Measurements from ENCODE around the gene CDKAL1.
"Not testable (repeated sequence)": the region's sequence is repeated elsewhere in the genome, so short reads cannot be mapped to it uniquely, and the experiment has no call there.

CDKAL1 gene

DNA sequence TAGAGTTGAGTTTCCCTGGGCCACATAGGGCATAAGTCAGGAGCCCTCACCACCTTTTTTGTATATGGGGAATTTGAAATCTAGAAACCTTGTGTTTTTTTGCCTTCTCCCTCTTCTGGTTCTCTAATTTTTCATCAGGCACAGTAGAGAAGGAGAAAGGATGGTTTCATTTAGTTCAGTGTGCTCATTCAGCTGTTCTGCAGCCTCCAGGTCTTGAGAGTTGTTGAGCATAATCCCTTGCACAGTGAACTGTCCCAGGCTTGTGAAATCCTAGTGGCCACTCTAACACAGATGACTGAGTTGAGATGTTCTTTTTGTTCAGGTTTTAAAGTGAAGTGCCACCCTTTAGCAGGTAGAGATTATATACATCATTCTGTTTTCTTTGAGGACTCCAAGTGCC, 183.5 kb downstream of the CDKAL1 start:
- Histone ChIP-seq H4K20me1 (ENCODE audit: insufficient read depth, low read length, poor library complexity, severe bottlenecking) (no peaks in the 10 kb centered on the region), H3K9me2 (replicated peaks; ENCODE audit: low read depth, low read length) (no peaks in the 10 kb centered on the region)
- TF ChIP-seq CTCF (conservative IDR thresholded peaks at IDR 0.05; ENCODE audit: low read length) = no peak
- TF ChIP-seq EZH2phosphoT487 (IDR thresholded peaks at IDR 0.05; ENCODE audit: borderline replicate concordance) = no peak

GRCh38 chr6:20718705-20719653, 184.7 kb downstream of the CDKAL1 start:
- Histone ChIP-seq H3K4me2 (ENCODE audit: low read depth, low read length, poor library complexity, severe bottlenecking) (peak overlapping the region; percentile 64), H3K9me3 (ENCODE audit: insufficient read depth, low read depth, low read length) (no peaks in the 10 kb centered on the region), H3K79me2 (ENCODE audit: insufficient read depth, low read length) (peaks cover 68% of the 10 kb centered on the region), H3F3A (ENCODE audit: low read depth) (no peaks in the 10 kb centered on the region), H4K20me1 (ENCODE audit: insufficient read depth, low read length, poor library complexity, severe bottlenecking) (no peaks in the 10 kb centered on the region), H3K27me3 (ENCODE audit: insufficient read depth, low read length, poor library complexity, severe bottlenecking) (no peaks in the 10 kb centered on the region), H3K9me2 (replicated peaks; ENCODE audit: low read depth, low read length) (no peaks in the 10 kb centered on the region), H3K36me3 (ENCODE audit: insufficient read depth, low read length) (peaks cover 6% of the 10 kb centered on the region; the same call in 1 of the 2 replicates), H2AFZ (ENCODE audit: low read length) (no peak overlapping the region), H3K9ac (ENCODE audit: low read depth, low read length, poor library complexity, severe bottlenecking) (peak overlapping the region; percentile 42), H3K4me1 (ENCODE audit: insufficient read depth, low read length, poor library complexity, severe bottlenecking) (peaks cover 50% of the 10 kb centered on the region), H3K4me3 (ENCODE audit: low read length, poor library complexity, severe bottlenecking) (peak overlapping the region; percentile 28)
- peak; percentile 38 for TF ChIP-seq CTCF (conservative IDR thresholded peaks at IDR 0.05; ENCODE audit: low read length)
- TF ChIP-seq EZH2phosphoT487 (IDR thresholded peaks at IDR 0.05; ENCODE audit: borderline replicate concordance) = no peak

More for the DNA sequence above, 183.5 kb downstream of the CDKAL1 start:
- Histone ChIP-seq H3K9me3 (ENCODE audit: insufficient read depth, low read depth, low read length) (no peaks in the 10 kb centered on the region), H3F3A (ENCODE audit: low read depth) (0 out of 2 replicates have a peak, but pooled peaks cover 4% of the 10 kb centered on the region), H3K4me3 (ENCODE audit: low read length, poor library complexity, severe bottlenecking) (no peak overlapping the region), H3K36me3 (ENCODE audit: insufficient read depth, low read length) (no peaks in the 10 kb centered on the region), H3K4me1 (ENCODE audit: insufficient read depth, low read length, poor library complexity, severe bottlenecking) (peaks cover 50% of the 10 kb centered on the region), H3K4me2 (ENCODE audit: low read depth, low read length, poor library complexity, severe bottlenecking) (peak overlapping the region; percentile 32), H2AFZ (ENCODE audit: low read length) (no peak overlapping the region), H3K9ac (ENCODE audit: low read depth, low read length, poor library complexity, severe bottlenecking) (peak overlapping the region; percentile 42), H3K27me3 (ENCODE audit: insufficient read depth, low read length, poor library complexity, severe bottlenecking) (no peaks in the 10 kb centered on the region), H3K79me2 (ENCODE audit: insufficient read depth, low read length) (peaks cover 59% of the 10 kb centered on the region)

DNA sequence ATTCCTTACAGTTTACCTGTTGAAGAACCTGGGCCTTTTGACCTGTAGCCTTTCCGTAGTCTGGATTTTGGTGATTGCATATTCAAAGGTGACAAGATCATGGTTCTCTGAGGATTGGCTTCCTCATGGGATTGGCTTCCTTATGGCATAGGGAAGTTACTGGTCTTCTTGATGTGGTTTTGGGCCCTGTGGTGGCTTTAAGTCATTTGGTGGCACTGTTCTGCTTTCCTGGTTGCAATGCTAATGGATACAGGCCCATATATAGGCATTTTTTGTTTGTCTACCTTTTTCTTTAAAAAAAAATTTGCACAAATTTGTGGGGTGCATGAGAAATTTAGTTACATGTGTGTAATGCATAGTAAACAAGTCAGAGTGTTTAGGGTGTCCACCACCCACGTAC, 185.7 kb downstream of the CDKAL1 start:
- H3K4me2 ChIP-seq (ENCODE audit: low read depth, low read length, poor library complexity, severe bottlenecking) = peak overlapping the region; percentile 64
- no peaks in the 10 kb centered on the region for H3K27me3 ChIP-seq (ENCODE audit: insufficient read depth, low read length, poor library complexity, severe bottlenecking)
- H3K4me1 ChIP-seq (ENCODE audit: insufficient read depth, low read length, poor library complexity, severe bottlenecking) = peaks cover 50% of the 10 kb centered on the region
- H3K4me3 ChIP-seq (ENCODE audit: low read length, poor library complexity, severe bottlenecking) = peak overlapping the region; percentile 2
- peaks cover 68% of the 10 kb centered on the region for H3K79me2 ChIP-seq (ENCODE audit: insufficient read depth, low read length)
- H3K36me3 ChIP-seq (ENCODE audit: insufficient read depth, low read length) = peaks cover 6% of the 10 kb centered on the region; the same call in 1 of the 2 replicates
- no peaks in the 10 kb centered on the region for H3F3A ChIP-seq (ENCODE audit: low read depth)
- no peak overlapping the region for H2AFZ ChIP-seq (ENCODE audit: low read length)
- no peaks in the 10 kb centered on the region for H4K20me1 ChIP-seq (ENCODE audit: insufficient read depth, low read length, poor library complexity, severe bottlenecking)
- peak overlapping the region; percentile 17 for H3K9ac ChIP-seq (ENCODE audit: low read depth, low read length, poor library complexity, severe bottlenecking)
- TF ChIP-seq CTCF (conservative IDR thresholded peaks at IDR 0.05; ENCODE audit: low read length) = 0 out of 2 replicates have a peak, but pooled peaks have one; percentile 11
- no peak for TF ChIP-seq EZH2phosphoT487 (IDR thresholded peaks at IDR 0.05; ENCODE audit: borderline replicate concordance)
- no peaks in the 10 kb centered on the region for H3K9me3 ChIP-seq (ENCODE audit: insufficient read depth, low read depth, low read length)
- H3K9me2 ChIP-seq (replicated peaks; ENCODE audit: low read depth, low read length) = no peaks in the 10 kb centered on the region

GRCh38 chr6:20721121-20721520, 186.9 kb downstream of the CDKAL1 start:
- not testable (repeated sequence) for H3K9ac ChIP-seq (ENCODE audit: low read depth, low read length, poor library complexity, severe bottlenecking); H3K9me2 ChIP-seq (replicated peaks; ENCODE audit: low read depth, low read length); H4K20me1 ChIP-seq (ENCODE audit: insufficient read depth, low read length, poor library complexity, severe bottlenecking)

More at GRCh38 chr6:20721121-20721520, 186.9 kb downstream of the CDKAL1 start:
- H3K4me3 ChIP-seq (ENCODE audit: low read length, poor library complexity, severe bottlenecking); H3K36me3 ChIP-seq (ENCODE audit: insufficient read depth, low read length); H2AFZ ChIP-seq (ENCODE audit: low read length); H3K9me3 ChIP-seq (ENCODE audit: insufficient read depth, low read depth, low read length); H3K27me3 ChIP-seq (ENCODE audit: insufficient read depth, low read length, poor library complexity, severe bottlenecking); H3F3A ChIP-seq (ENCODE audit: low read depth); H3K4me2 ChIP-seq (ENCODE audit: low read depth, low read length, poor library complexity, severe bottlenecking): not testable (repeated sequence)
- peaks cover 60% of the 10 kb centered on the region for H3K79me2 ChIP-seq (ENCODE audit: insufficient read depth, low read length)
- H3K4me1 ChIP-seq (ENCODE audit: insufficient read depth, low read length, poor library complexity, severe bottlenecking) = peaks cover 44% of the 10 kb centered on the region
